HL-60 (cell line): ENCODE results near the gene OIT3.

Experiments
- GABPA ChIP-seq: IDR thresholded peaks from 2 replicates; pipeline ENCODE4 v1.6.1; 2012; ENCODE audit warnings: low read depth
- TF ChIP-seq, protein P1 (sequence below): IDR thresholded peaks from one replicate; pipeline ENCODE4 v1.5.1; 2011; ENCODE audit warnings: low read length, control low read depth, inconsistent platforms; ENCODE audit not compliant: insufficient read depth

DNA sequence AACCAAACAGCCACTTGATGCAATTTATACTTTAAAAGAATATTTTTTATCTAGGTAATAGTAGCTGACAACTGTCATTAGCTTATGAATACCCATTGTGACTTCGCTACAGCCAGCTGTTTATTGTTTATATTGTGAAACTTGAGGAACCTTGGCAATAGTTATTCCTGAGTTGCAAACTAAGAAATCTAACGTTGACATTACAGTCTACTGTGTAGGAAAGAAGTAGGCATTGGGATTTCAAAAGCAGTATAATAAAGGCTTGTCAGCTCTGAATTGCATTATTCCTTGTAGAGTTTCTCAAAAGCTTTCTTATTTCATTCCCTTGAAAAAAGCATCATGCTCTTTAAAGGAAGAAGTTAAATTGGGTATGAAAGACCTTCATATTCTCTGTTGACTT, 42.7 kb upstream of the OIT3 start:
- TF ChIP-seq, protein P1, sequence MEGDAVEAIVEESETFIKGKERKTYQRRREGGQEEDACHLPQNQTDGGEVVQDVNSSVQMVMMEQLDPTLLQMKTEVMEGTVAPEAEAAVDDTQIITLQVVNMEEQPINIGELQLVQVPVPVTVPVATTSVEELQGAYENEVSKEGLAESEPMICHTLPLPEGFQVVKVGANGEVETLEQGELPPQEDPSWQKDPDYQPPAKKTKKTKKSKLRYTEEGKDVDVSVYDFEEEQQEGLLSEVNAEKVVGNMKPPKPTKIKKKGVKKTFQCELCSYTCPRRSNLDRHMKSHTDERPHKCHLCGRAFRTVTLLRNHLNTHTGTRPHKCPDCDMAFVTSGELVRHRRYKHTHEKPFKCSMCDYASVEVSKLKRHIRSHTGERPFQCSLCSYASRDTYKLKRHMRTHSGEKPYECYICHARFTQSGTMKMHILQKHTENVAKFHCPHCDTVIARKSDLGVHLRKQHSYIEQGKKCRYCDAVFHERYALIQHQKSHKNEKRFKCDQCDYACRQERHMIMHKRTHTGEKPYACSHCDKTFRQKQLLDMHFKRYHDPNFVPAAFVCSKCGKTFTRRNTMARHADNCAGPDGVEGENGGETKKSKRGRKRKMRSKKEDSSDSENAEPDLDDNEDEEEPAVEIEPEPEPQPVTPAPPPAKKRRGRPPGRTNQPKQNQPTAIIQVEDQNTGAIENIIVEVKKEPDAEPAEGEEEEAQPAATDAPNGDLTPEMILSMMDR: no peak
- TF ChIP-seq GABPA: no peak
